HEK293 (cell line): Measurements from ENCODE around the gene TAGLN.

ENCODE experiments used
- BCL11A ChIP-seq: fragments of 450-650 bp; formaldehyde crosslinking; IDR thresholded peaks from 2 replicates; pipeline ENCODE4 v1.5.1; 2016; ENCODE audit warnings: low read depth, missing biosample characterization, missing genetic modification characterization
- PRDM1 ChIP-seq: fragments of 450-650 bp; formaldehyde crosslinking; IDR thresholded peaks from 2 replicates; pipeline ENCODE4; 2016; ENCODE audit warnings: missing biosample characterization, missing genetic modification characterization
- ZBTB21 ChIP-seq: fragments of 450-650 bp; formaldehyde crosslinking; IDR thresholded peaks from 2 replicates; pipeline ENCODE4 v1.5.1; 2017; ENCODE audit warnings: missing biosample characterization, missing genetic modification characterization
- ZNF10 ChIP-seq: fragments of 450-650 bp; formaldehyde crosslinking; IDR thresholded peaks from 2 replicates; pipeline ENCODE4 v1.5.1; 2017; ENCODE audit warnings: missing biosample characterization, missing genetic modification characterization
- ZNF114 ChIP-seq: fragments of 450-650 bp; formaldehyde crosslinking; IDR thresholded peaks from 2 replicates; pipeline ENCODE4 v1.5.0; 2017; ENCODE audit warnings: missing biosample characterization, missing genetic modification characterization
- ZNF24 ChIP-seq: fragments of 450-650 bp; formaldehyde crosslinking; IDR thresholded peaks from 2 replicates; pipeline ENCODE4 v1.5.1; 2016; ENCODE audit warnings: missing biosample characterization, missing genetic modification characterization
- ZNF292 ChIP-seq: fragments of 450-650 bp; formaldehyde crosslinking; IDR thresholded peaks from 2 replicates; pipeline ENCODE4 v1.5.1; 2016; ENCODE audit warnings: low read depth, missing biosample characterization, missing genetic modification characterization, borderline replicate concordance
- ZNF423 ChIP-seq: fragments of 450-650 bp; formaldehyde crosslinking; IDR thresholded peaks from 2 replicates; pipeline ENCODE4 v1.5.1; 2016; ENCODE audit warnings: missing biosample characterization, missing genetic modification characterization
- ZNF473 ChIP-seq: fragments of 450-650 bp; formaldehyde crosslinking; IDR thresholded peaks from 2 replicates; pipeline ENCODE4 v1.5.1; 2017; ENCODE audit warnings: missing biosample characterization, missing genetic modification characterization
- TF ChIP-seq, protein P1 (sequence below): fragments of 450-650 bp; formaldehyde crosslinking; IDR thresholded peaks from 2 replicates; pipeline ENCODE4 v1.5.1; 2016; ENCODE audit warnings: missing biosample characterization, missing genetic modification characterization
- TF ChIP-seq, protein P2 (sequence below): fragments of 450-650 bp; formaldehyde crosslinking; optimal IDR thresholded peaks from 2 replicates; pipeline ENCODE3; 2016; ENCODE audit warnings: missing biosample characterization, mild to moderate bottlenecking, missing genetic modification characterization

DNA sequence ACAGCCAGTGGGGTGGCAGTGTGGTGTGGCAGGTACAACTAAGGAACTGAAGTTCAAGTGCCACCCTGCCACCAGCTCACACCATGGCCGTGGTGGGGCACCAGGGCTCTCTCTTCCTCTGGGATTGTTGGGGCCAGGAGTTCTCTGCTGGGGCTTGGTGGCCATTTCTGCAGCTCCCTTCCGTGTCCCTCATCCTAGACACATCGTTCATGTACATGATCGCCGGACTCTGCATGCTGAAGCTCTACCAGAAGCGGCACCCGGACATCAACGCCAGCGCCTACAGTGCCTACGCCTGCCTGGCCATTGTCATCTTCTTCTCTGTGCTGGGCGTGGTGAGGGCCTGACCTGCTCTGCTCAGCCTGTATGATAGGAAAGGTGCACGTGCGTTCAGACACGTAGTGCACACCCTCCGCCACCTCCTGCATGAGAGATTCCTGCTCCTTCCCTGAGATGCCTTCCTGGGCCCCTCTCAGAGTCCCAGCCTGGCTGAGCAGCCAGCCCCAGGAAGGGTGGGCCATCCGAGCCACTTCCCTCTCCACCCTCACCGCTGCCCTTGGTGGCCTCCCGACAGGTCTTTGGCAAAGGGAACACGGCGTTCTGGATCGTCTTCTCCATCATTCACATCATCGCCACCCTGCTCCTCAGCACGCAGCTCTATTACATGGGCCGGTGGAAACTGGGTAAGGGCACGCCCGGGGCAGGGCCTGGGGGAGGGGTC is 7.3 kb upstream of the TAGLN start:
- TF ChIP-seq ZNF24 (no peak), ZNF114 (tag by site-specific recombination) (no peak), PRDM1 (no peak), ZNF423 (tag by site-specific recombination) (no peak), BCL11A (tag by site-specific recombination) (no peak), ZNF473 (tag by site-specific recombination) (no peak), ZNF292 (tag by site-specific recombination) (no peak), ZNF10 (no peak), ZBTB21 (tag by site-specific recombination) (no peak)
- TF ChIP-seq, protein P1, sequence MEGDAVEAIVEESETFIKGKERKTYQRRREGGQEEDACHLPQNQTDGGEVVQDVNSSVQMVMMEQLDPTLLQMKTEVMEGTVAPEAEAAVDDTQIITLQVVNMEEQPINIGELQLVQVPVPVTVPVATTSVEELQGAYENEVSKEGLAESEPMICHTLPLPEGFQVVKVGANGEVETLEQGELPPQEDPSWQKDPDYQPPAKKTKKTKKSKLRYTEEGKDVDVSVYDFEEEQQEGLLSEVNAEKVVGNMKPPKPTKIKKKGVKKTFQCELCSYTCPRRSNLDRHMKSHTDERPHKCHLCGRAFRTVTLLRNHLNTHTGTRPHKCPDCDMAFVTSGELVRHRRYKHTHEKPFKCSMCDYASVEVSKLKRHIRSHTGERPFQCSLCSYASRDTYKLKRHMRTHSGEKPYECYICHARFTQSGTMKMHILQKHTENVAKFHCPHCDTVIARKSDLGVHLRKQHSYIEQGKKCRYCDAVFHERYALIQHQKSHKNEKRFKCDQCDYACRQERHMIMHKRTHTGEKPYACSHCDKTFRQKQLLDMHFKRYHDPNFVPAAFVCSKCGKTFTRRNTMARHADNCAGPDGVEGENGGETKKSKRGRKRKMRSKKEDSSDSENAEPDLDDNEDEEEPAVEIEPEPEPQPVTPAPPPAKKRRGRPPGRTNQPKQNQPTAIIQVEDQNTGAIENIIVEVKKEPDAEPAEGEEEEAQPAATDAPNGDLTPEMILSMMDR = no peak
- TF ChIP-seq, protein P2, sequence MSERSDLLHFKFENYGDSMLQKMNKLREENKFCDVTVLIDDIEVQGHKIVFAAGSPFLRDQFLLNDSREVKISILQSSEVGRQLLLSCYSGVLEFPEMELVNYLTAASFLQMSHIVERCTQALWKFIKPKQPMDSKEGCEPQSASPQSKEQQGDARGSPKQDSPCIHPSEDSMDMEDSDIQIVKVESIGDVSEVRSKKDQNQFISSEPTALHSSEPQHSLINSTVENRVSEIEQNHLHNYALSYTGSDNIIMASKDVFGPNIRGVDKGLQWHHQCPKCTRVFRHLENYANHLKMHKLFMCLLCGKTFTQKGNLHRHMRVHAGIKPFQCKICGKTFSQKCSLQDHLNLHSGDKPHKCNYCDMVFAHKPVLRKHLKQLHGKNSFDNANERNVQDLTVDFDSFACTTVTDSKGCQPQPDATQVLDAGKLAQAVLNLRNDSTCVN (tag by site-specific recombination) = no peak
